NCI-H1105 treated with DMSO at 0.1 percent for 48 hours (cell line): Measurements from ENCODE around the gene CRB2.
A peak's percentile ranks its signal among the peaks of the same experiment; 100 is the strongest.

Experiments
- DNase-seq: peaks from one replicate; lab custom pipeline; 2025; lab: John Stamatoyannopoulos, UW

Gene CRB2

DNA sequence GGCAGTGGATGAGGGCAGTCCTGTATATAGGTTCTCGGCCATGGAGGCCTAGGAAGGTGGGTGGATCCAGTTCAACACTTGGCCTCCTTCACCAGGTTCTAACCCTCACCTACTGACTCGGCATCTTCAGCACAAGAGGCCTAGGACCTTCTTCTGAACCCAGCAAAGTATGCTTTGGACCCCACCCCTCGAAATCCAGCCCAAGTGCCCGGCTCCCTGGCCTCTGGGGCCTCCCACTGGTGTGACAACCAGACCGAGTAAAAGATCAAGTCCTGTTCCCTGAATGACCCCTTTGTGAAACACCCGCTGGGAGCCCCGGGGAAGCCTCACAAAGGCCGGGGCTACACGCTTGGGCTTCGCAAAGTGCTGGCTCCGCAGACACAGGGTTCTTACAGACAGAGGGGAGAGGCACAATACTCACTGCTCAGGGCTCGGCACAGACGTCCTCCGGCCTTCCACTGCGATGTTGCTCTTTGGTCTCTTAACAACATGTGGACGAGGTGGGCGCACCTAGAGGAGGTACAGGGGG is 47.0 kb downstream of the CRB2 start:
- no peak for DNase-seq

DNA sequence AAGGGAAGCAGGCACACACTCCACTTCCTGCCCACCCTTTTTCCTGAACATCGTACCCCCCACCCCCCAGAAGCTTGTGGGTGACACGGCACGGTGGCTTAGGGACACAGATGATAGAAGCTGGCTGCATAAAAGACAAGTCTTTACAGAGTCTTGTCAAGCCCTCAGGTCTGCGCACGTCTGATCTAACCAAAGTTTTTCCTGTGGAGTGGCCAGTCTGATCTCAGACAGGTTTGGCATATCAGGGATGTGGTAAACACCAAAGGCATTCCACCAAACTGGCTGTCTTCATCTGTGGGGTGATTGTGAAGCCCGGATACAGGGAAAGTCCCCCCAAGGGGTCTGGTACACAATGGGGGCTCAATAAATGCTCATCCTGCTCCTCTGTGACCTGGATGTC is 50.0 kb downstream of the CRB2 start:
- DNase-seq: no peak

DNA sequence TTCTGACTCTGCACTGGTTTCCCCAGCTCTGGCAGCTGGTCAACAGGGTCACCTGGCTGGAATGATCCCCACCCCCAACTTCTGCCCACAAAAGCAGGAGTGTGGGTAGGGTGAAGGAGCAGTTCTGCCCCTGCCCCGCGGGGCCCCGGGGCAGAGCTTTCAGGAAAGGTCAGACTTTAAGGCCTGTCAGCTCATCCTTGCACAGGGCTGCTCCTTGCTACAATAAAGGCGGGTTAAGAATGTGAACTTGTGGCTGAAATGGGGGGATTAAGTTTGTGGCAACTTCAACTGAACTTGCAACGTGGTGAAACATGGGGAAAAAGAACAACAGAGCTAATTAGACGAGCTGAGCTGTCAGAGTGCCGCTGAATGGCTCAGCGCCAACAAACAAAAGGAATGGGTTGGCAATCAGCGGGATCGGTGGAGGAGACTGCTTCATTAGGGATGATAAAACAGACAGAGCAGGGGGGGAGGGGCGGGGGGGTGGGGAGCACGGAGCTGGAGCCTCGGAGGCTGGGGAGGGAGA is 50.8 kb downstream of the CRB2 start:
- peak; percentile 80 for DNase-seq

DNA sequence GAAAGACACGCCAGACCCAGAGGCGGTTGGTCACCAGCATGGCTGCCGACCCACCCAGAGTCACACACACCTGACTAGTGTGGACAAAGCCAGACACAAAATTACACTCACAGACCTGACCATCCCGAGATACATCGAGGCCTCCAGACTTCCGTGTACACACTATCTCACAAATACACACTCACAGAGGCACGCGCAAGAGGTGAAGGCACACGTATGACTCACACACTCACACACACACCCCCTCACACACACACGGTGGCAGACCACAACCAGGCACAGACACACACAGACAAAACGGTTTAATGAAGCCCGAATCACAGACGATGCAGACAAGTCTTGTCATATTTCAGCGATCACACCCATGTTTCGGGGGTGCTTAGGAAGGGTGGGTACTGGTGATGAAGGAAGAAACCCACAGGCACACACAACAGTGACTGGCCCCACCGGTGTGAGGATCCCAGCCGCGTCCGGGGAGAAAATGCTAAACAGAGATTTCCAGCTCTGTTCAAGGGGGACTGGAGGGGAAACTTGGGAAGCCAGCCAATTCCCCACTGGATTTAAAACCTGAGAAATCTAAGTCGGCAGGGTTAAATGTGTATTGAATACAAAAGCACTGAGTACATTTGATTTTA is 51.3 kb downstream of the CRB2 start:
- DNase-seq: peak; percentile 54

DNA sequence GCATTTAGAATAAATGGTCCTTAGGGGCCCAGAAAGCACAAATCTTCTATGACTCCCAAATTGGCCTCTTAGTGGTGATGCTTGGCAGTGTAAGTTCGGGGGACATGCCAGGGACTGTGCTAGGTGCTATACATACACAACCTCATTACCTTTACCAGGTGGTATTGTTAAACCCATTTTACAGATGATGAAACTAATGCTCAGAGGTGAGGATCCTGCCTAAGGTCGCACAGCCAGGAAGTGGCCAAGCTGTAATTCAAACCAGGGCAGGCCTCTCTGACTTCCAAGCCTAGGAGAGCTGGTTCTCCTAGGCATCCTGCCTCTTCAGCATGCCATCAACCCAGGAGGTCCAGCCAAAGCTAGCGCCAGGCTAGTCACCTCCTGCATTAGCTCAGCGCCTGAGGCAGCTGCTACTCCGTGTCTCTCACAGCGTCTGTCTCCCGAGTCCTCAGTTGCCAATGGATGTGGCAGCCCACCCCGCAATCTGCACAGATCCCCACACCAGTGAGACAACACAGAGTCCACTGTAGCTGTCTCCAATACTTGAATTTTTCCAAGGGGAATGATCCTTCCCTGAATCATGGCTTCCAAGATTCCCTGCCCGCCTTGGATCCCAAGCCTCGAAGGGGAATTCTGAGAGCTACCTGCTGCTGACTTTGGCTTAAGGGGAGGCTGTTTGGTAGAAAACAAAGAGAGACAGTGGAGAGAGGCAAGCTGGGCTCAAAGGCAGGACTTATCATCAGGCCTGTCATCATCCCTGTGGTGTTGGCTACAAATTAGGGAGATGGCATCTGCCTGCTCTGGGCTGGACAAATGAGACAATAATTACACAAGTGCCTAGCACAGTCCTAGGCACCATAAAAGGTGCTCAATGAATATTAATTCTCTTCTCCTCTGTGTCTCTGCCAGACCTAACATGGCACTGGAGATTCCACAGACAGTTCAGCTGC is 52.6 kb downstream of the CRB2 start:
- no peak for DNase-seq

DNA sequence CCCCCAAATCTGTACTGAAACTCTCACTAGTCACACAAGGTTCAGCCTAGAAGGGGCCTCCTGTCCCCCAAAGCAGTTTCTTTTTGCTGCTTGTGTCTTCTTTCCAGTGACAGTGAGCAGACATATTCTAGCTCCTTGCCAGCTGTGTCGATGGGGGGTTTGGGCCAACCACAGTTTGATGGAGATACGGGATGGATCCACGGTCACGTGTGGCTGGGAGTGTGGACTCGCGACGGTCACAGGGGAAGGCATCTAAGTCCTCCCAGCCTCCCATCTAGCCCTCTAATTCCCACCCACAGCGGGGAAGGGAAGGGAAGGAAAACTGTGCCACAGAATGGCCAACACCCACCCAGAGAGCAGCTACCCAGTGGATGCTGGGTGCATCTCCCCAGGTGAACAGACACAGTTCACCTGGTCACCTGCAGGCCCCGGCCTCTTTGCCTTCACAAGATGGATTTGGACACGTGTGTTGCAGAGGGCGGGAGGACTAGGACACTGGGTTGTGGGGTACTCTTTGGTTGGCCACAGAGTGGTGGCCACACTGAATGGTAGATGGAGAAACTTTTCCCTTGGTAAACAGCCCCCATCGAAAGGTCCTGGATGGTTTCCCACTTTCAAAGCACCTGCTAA is 54.4 kb downstream of the CRB2 start:
- no peak for DNase-seq

DNA sequence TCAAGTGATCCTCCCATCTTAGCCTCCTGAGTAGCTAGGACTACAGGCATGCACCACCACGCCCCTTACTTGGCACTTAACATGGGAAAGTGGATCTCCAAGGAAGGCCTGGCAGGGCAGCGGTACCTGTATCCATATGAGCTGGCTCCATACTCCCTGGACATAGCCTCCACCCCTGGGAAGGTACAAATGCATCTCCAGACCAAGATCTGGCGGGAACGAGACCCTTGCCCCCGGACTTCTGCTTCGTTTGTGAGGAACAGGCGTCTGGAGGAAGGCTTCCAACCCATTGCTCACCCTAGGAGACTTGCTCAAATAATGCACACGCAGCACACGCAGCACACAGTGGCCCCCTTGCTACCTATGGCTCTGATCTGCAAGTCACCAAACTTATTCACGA is 55.2 kb downstream of the CRB2 start:
- no peak for DNase-seq

DNA sequence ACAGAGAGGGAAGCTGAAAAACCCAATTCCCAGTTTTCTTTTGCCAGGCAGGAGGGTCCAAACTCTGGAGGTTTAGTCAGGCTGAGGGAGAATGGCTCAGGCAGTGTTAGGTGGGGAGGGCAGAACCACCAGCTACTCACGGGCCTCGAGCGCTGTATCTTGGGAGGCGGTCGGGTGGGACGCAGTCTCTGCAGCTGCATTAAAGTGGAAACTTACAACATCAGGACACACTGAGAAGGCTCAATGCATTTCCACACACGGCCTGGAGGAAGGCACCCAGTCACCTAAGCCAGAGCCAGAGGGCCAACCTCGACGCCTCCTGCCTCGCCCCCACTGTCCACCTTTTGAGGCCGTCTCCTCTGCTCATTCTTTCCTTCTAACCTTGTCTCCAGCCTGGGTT is 55.6 kb downstream of the CRB2 start:
- no peak for DNase-seq

DNA sequence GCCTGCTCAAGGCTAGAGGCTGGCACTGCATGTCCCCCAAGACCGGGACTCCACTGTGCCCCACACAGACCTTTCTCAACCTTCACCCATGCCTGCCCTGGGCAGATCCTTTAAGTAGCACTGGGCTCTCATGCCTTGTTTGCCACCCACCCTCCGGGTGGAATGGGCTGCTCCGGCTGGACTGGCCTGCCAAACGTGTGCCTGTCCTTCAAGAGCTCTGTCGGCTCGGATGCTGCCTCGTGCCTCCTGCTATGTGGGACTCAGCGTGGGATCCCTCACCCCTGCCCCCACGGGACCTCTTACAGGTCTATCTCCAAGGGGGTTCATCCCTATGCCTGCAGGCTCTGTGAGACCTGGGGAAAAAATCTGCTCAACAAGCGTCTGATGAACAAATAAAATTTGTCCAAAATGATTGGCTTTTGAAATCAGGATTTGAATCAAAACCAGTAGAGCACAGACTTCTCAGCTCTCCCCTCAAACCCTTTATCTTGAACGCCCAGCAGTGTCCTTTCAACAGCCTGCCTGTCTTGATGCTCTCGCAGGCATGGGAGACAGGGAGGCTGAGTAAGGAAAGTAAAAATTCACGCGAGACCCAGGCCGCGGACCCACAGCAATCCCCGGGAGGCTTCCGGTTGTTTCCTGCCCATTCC is 56.3 kb downstream of the CRB2 start:
- no peak for DNase-seq

DNA sequence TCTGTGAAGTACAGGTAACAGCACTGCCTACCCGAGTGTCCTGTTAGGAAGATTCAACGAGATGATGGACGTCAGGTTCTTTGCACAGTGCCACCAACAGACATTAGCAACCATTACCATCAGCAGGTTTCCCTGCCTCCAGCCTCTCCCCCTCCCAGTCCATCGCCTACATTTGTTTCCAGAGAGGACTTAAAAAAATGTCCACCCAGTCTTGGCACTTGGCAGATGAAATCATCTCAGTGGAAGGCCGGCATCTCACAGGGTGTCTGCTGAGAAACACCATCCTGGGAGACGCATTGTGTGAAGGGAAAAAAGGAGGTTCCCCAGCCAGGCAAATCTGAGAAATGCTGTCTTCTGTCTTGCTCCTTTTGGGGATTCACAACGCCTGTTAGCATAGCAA is 58.2 kb downstream of the CRB2 start:
- no peak for DNase-seq

DNA sequence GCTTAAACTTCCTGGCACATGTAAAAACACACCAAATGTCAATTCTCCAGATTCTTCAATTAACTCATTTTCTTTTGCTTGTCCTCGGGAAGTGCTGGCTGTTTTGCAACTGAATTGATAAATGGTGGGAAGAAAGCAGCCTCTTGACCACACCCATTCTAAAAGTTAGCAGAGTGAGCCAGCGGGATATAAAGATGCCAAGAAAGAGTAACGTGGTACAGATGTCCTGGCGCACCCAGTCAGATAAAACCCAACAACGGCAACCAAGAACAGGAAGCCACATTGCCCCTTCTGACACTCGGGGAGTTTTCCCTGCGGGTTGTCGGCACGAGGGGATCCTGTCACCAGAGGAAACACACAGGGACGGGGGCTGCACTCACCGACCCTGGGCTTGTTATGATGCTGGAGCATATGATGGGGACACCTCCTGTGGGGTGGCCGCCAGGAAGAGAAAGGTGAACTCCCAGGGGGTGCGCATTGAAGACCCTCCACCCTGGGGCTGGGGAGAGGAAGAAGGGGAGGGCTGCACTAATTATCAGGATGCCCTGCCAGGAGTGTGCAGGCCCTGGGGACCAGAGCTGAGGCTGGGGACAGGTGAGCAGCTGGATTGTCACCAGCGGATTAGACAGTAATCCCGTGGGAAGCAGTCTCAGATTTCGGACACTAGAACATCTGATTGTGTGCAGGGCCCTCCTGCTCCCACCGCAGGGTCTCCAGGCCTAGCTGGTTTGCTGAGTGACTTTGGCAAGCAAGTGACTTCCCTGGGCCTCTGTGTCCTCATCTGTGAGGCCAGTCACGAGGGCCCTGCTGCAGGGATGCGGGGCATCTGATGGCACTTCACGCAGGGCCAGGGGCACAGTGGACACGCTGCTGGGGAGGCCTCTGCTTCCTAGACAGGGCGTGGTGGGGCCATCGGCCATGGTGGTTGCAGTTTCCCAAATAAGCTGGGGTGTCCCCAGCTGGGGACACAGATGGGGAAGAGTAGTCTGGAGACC is 59.2 kb downstream of the CRB2 start:
- no peak for DNase-seq

DNA sequence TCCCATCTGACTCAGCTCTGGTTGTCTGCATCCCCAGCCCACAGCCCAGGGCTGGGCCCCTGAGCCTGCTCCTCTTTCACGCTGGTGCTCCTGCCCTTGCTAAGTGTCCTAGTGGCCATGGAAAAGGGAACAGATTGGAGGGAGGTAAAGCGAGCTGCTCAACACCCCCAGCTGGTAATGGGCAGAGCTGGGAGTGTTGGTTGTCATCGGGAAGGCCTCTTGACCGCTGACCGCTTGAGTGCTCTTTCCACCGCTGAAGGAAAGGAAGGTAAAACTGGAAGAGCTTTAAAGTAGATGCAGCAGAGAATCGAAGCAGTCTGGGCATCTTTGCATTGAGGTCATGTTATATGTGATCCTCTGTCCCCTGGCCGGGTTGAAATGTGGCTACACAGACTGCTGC is 60.2 kb downstream of the CRB2 start:
- DNase-seq: no peak

DNA sequence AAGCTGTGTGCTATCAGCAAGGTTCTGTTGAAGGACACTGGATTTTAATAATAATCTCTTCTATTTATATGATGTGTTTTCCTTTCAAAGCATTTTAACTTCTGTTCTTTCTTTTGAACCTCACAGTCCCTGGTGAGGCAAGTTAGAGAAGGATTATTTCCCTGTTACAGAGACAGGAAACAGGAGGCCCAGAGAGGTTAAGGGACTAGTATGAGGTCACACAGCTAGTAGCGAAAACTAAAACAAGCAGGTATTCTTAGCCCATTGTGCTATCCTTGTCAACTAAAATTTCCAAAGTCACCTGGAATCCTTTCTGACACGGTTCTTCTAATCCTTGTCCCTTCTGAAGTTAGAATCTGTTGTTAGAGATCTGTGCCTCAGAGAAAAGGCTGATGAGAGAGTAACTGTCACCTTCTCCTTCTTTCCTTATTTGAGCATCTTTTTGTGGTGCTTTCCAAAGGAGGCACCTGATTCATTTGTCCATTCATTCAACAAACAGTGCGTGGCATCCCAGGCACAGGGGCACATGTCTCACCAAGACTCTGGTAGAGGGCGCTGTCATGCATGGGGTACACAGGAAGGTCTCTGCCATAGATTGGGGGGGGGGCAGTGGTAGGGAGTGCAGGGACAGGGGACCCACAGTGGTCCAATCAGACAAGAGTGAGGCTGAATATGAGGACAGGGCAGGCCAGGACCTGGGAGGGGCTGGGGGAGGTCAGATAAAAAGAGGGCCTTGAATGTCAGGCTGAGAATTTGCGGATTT is 61.5 kb downstream of the CRB2 start:
- DNase-seq: no peak

DNA sequence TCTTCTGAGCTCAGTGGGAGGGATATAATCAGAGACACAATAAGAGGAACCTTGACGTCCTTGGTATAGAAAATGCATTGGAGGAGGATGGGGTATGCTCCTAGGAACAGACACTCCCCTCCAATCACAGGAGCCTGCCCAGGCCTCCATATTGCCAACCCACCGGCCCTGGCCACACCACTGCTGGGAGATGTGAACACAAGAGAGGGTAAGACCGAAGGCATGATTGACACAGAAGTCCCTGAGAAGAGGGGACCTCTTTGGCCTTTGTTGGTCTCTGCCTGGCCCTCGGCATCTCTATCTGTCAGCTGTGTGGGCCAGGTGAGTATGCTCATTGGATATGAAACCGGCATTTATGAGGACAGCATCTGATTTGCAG is 62.0 kb downstream of the CRB2 start:
- no peak for DNase-seq

DNA sequence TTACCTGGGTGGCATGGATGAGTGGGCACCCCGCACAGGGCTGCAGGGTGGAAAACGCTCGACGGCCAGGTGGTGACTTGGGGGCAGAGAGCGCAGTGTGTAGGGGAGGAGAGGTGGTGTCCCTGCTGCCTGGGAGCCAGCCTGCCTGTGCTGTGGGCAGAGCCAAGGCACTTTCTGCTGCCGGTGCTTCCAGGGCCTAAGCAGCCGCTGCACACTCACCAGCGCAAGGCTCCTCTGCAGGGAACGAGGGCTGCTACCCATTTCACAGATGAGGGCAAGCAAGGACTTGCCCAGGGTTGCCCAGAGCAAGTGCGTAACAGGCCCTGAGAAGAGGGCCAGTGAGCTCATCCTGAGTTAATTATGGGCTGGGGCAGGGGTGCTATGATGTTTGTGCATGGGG is 62.5 kb downstream of the CRB2 start:
- DNase-seq: no peak

DNA sequence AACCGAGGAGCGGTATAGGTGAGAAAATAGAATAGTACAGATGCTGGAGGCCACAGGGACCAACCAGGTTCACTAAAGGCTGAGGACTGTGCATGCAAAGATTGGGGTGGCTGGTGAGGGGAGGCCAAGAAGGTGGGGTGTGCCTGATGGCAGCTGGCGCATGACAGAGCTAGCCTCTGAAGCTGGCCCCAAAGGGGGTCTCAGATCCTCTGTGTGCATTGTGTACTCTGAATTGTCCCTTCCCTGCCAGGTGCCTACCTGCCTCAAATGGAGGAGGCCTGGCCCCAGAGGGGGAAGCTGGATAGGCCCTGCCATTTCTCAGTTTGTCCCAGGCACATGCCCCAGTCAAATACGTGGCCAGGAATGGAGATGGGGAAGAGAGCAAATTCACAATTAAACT is 63.1 kb downstream of the CRB2 start:
- DNase-seq: no peak

DNA sequence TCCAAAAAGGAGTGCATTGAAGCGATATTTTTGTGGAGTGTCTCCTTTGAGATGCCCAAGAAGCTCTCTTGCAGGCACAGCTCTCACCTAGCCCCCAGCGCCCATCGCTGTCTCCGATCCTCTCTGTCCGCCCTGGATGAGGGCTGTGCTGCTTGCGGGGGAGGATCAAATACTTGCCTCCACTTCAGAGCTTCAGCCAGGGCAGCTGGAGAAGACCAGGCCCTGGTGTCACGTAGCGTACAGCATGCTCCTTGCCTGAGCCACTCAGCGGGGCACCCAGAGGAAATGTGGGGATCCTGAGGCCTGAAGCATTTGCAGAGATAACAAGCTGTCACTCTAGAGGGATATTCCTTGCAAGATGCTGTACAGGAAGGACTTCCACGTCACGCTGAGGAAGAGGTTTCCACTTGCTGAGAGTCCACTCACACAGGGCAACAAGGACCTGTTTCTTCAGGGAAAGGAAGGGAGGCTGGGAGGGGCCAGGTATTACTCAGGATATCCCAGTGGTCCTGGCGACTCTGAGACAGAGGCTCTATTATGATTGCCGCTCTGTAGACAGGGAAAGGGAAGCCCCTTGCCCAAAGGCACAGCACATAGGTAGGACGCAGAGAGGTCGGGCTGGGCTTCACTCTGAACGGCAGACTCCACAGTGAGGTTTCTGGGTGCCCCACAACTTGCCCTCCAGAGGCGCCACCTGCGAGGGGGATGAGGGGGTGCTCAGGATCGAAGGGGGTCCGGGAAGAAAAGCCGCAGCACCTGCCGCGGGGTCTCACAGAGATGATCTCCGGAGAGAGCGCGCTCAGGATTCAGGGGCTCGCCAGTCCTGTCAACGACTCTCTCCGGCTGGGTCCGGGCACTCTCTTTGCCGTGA is 64.0 kb downstream of the CRB2 start:
- DNase-seq: no peak

DNA sequence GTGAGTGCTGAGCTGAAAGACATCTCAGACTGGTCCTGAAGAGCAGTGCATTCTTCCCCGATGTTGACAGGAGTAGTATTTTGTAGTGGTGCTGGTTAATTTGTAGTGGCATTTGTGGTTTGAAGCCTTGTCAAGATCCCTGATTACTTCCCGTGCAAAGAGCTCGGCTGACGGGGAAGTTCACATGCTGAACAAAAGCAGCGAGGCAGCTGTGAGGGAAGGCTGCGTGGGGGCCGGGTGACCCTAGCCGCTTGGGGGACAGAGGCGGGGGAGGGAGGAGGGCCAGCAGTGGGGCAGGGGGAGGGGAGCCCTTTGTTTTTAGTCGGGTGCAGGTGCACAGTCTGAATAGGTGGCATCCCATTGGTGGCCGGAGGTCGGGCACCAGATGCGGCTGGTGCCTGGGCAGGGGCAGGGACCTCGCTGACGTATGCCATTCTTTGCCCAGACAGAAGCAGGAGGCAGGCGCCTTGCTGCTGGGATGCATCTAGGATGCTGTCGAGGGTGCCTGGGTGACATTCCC is 64.7 kb downstream of the CRB2 start:
- no peak for DNase-seq

DNA sequence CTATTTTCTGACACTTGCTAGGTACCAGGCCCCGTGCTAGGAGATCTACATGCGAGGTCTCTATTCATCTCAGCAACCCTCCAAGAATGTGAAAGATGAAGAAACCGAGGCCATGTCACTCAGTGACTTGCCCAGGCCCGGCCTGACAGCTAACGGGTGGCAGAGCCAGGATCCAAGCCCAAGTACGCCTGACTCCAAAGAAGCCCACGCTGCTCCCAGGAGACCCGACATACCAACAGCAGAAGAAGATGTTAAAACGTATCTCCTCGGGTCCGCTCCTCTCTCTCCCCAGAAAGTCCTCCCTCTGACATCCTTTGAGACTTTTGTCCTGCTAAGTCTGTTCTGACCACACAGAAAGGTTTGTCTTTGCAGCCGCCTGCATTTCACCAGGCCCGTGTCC is 65.2 kb downstream of the CRB2 start:
- no peak for DNase-seq
